ENCODE results near the gene CD48.

- TF ChIP-seq CTCF (IDR thresholded peaks at IDR 0.05; ENCODE audit: low read depth, low read length, poor library complexity, severe bottlenecking), result no peak
- TF ChIP-seq EZH2phosphoT487 (IDR thresholded peaks at IDR 0.05; ENCODE audit: borderline replicate concordance, low read length), result no peak
Observed at GRCh38 chr1:160705742-160706141, 5.9 kb downstream of the CD48 start.

Data from DOHH2 (cell line).